ENCODE measurements around the gene MAMDC2.

Gene MAMDC2, protein sequence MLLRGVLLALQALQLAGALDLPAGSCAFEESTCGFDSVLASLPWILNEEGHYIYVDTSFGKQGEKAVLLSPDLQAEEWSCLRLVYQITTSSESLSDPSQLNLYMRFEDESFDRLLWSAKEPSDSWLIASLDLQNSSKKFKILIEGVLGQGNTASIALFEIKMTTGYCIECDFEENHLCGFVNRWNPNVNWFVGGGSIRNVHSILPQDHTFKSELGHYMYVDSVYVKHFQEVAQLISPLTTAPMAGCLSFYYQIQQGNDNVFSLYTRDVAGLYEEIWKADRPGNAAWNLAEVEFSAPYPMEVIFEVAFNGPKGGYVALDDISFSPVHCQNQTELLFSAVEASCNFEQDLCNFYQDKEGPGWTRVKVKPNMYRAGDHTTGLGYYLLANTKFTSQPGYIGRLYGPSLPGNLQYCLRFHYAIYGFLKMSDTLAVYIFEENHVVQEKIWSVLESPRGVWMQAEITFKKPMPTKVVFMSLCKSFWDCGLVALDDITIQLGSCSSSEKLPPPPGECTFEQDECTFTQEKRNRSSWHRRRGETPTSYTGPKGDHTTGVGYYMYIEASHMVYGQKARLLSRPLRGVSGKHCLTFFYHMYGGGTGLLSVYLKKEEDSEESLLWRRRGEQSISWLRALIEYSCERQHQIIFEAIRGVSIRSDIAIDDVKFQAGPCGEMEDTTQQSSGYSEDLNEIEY

DNA sequence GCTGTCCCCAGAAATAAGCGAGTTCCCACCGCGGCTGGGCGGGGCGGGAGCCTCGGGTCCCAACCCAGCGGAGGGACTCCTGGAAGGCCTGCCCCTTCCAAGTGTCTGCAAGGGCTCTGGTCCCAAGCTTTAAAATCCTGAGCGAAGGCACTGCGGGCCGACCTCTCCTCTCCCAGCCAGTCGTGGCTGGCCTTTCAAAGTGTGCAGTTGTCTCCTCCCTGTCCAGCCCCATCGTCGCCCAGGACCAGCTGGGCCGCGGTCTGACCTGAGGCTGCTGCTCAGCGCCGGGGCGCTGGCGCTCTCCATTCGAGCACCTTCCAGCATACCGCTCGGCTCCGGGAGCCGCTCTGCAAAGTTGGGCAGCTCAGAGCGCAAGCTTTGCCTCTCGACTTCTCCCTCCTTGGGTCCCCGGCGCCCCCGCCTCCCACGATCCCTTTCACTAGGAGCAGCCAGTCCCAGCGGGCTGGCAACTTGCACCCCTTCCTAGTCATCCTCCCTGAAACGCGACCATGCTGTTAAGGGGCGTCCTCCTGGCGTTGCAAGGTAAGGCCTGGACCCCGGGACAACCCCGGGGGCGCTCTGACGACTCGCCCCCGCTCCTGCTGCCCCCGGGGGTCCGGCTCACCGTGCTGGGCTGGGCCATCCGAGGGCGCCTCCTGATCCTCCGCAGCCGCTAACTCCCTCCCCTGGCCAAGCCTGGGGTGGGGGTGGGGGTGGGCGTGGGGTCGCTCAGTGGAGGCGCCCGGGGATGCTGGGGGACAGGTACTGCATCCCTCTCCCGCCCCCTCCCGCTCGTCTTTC, at the start of gene MAMDC2:
Gene MAMDC2 (plus strand): TSS at position 160 of the 801 bp plus-strand sequence. CDS start 350 bp downstream, at position 510.
- DNase-seq = no peak

DNA sequence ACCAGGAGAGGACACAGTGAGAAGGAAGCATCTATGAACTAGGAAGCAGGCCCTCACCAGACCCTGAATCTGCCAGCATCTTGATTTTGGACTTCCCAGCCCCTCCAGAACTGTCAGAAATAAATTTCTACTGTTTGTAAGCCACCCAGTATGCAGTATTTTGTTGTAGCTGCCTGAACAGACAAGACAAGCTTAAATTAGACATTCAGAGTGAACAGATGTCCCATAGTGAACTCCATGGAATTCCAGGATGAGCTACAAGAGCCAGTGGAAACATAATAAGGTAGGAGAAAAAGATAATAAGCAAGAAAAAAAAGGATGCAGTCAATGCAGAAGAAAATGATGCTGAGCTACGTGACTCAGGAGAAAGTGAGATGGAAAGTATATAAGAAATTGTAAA, 47.8 kb upstream of the MAMDC2 start:
- DNase-seq = no peak

DNA sequence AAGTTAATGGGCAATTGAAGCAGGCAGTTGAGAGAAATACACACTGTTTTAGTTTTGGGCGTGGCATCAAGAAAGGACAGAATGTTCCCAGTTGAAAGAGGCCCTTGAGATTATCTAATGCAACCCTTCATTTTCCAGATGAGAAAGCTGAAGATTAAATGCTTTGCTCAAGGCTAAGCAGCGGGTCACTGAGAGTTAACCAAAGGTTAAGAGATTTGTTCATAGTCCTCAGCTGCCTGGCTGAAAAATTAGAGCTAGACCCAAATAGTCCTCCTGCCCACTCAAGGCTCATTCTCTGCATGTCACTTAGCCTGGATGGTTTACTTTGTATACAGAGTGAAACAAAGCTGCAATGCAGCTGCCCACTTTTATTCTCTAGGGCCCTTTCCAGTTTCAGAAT, 46.7 kb upstream of the MAMDC2 start:
- no peak for DNase-seq

DNA sequence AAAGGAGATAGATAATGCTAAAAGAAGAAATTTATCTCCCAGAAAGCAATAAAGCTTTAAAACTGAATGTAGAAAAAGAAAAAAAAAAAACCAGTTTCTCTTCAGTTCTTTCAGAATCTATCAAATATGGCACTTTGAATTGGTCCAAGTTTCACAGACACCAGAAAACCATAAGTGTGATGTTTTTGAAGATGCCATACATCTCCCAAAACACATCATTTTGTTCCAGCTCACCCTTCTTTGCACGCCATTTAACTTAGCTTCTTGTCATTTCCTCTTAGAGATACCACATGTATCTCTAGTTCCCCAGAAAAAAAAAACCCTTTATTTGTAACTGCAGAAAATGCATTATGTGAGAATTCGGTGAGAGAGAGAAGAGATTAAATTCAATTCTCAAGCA, 46.1 kb upstream of the MAMDC2 start:
- DNase-seq = no peak

DNA sequence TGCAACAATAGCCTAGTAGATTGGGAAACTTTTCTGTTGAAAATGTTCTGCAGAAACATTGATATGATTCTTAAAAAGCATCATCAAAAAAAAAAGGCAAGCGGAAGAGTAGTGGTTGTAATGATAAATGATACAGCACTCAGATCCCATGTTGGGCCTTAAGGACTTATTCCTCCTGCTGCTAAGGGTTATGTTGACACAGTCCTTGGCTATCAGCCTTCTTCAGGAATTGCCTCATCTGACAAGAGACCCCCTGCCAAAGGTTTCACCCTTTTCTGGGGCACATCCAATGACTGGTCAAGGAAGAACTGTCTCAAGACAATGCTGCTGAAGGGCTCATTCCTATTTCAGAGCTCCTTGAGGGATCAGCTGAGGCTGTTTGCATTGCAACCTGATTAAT, 44.3 kb upstream of the MAMDC2 start:
- no peak for DNase-seq

DNA sequence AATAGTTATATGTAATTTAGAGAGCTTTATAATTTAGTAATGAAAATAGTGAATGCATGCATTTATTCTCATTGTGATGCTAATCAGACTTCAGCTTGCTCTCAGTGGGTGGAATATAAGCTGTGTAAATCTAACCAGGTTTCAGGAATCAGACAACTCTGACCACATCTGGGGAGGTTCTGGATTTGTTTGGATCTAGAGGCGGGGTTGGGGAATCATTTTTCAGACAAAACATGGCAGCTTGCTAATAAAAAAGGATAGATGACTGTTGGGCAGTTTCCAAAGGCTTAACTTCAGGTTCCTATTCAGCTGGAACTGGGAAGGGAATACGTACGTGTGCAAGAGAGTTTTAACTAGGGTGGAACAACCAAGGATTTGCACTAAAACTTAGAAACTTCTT, 43.2 kb upstream of the MAMDC2 start:
- no peak for DNase-seq

DNA sequence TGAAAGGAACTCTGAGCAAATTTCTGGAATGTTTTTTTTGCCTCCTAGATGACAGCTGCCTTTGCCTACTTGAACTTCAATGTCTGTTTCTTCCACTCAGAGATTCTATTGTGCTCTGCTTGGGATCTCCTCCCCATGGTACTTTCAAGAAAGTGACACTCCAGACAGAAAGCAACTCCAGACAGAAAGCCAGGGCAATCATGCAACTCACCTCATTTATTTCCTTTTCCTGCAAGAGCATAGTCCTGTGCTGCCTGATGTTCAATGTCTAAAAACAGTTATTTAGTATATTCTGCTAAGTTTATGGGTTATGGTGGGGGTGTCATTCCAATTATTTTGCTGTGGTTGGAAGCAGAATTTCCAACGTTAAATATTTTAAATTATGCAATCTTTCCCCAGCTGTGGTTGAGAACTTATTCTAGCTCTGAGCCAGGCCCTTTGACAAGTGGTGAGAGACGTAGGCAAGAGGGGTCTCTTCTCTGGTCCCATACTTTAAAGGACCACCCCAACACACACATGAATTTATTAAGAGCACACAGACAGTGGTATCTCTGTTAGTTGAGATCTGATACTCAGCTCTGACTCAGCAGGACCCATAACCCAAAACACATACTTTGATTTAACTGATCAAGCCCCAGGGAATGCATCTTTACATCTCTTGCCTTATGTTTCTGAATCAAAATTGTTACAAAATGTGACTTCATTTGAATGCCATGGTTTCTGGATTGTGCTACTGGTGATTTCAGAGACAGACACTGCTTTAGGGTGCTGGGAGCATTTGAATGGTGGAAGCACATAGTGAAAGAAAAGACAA, 39.5 kb upstream of the MAMDC2 start:
- DNase-seq = no peak

DNA sequence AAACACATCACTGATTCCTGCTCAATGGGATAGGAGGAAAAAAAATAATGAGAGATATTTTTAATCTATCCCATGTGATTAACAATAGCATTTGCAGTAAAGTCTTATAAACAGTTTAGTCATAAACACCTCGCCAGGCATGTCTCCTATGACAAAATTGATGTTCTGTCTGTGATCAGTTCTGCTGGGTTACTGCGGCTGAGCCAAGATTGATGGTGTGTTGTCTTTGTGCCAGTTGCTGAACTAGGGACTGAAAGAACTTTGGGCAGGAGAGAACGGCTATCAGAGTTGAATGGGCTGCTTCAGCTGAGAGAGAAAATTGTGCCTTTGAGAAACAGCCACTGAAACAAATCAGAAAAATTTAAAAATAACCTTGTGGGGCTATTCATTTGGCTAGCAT, 37.3 kb upstream of the MAMDC2 start:
- no peak for DNase-seq

DNA sequence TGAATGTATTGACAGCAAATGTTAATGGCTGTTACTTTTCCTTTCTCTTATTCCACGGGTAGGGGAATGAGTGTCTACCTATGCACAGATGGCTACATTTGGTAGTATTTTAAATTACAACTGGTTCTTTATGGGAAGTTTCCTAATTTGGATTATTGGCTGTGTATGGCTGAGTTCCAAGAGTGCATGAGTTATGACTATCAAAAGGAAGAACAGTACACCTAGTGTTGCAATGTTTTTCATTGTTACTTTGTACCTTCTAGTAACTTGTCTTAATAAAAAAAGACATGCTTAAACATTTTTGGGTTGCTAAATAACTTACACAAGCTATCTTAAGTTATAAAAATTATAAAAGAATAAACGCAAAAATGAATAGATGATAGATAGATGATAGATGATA, 35.8 kb upstream of the MAMDC2 start:
- no peak for DNase-seq

DNA sequence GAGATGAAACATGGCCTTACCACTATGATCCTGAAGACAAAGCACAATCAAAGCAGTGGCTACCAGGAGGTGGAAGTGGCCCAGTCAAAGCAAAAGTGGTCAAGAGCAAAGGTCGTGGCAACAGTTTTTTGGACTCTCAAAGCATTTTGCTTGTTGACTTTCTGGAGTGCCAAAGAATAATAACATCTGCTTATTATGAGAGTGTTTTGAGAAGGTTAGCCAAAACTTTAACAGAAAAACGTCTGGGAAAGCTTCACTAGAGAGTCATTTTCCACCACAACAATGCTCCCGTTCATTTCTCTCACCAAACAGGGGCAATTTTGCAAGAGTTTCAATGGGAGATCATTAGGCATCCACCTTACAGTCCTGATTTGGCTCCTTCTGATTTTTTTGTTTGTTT, 33.6 kb upstream of the MAMDC2 start:
- no peak for DNase-seq

DNA sequence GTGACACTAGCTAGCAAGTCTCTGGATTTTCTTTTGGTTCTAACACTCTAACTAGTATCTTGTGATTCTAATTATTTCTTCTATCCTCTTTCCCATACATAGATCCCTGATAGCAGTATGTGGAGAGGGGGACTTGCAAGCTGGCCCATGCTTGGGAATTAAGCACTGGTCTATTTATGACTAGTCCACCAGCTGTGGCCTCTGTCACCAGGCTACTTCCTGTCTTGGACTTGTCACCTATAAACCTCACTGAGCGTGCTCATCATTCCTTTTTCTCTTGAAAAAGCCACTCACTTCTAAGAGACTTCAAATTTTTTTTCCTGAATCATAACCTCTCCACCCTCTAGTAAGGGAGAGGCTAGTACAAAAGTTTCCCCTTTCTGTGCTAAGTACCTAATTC, 32.3 kb upstream of the MAMDC2 start:
- no peak for DNase-seq

DNA sequence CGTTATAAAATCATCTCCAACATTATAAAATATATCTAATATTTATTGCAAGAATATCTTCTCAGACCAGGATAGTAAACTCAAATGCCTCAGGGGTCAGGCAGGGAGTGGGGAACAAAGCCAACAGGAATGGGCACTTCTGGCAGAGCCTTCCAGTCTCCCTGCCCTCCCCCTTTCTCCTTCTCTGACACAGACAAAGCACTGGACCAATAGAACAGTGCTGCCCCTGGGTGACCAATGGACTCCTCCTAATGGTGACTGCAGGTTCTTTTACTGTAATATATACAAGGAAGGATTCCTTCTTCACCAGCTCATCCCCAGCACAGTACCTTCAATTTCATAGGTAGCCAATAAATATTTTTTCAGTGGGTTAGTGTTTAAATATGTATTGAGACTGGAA, 31.1 kb upstream of the MAMDC2 start:
- DNase-seq = no peak

DNA sequence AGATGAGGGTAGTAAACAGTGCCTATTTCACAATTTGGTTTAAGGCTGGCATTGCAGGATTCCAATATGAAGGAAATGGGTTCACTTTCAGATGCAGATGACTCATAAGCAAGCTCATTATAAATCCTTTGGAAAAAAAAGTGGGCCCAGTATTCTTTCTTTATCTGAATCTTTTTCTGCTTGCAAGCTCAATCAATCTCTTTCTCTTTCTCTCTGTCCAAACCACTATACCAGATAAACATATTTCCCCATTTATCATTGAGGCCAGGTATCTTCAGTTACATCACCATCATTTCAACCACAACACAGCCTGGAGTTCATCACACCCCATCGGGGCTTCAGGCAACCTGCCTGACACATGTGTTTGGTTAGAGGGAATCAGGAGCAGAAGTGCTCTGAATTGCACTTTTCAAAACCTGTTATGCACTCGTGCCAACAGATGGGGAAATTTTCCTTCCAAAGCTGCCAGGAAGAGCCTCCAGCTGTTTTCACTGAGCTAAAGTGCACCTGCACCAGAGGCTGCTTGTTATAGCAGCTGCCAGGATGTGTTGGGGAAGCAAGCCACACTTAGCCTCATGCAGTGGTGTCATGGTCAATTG, 30.0 kb upstream of the MAMDC2 start:
- no peak for DNase-seq

DNA sequence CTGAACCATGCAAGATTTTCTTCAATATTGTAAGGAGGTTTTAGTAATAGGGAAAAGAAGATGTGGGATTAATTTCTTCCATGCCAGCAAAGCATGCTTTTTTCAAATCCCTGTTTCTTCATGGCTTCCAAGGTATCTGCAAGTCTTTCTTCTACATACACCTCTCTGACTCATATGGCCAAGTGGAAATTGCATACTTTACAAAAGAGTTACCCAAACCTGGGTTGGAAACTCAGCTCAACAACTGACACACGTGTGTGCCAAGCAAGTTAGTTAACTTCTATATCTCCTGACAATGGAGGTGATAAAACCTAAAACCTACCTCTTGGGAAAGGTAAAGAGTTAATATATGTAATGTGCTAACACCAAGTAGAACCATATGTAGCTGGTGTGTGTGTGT, 28.5 kb upstream of the MAMDC2 start:
- no peak for DNase-seq

DNA sequence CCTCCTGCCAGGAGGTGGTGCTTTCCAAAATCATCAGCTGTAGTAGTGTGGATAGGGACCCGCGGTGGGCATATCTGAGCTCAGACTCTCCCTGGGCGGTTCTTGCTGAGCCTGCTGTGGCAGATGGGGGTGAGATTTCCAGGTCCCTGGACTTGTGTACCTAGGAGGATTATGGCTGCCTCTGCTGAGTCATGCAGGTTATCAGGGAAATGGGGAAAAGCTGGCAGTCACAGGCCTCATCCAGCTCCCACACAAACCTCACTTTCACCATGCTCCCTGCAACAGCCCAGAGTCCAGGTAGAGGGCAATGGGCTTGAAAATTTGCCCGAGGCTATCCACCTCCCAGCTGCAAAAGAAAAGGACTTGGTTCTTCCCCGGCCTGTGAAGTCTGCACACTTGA, 23.4 kb upstream of the MAMDC2 start:
- DNase-seq = no peak

DNA sequence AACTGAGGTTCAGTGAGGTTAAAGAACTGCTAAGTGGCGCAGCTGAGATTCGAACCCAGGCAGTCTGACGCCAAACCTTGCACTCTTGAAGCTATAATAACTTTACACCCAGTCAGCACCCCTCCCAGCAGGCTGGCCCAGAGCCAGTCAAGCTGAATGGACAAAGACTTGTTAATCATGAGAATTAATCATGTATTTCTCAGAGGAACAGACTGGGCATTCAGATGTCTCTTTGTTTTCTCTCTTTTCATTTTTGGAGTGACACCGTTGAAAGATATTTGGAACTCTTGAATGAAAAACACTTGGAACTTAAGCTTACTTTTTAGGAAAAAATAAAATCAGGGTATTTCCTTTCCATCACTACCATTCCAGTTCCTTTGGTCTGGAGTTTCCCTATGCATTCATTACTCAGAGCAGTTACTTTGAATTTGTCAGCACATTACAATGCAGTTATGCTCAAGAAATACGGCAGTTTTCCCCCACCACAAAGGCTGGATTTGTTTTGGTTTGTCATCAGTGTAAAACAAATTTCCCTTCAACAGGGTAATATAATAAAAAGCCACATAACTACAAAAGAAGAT, 22.6 kb upstream of the MAMDC2 start:
- no peak for DNase-seq

DNA sequence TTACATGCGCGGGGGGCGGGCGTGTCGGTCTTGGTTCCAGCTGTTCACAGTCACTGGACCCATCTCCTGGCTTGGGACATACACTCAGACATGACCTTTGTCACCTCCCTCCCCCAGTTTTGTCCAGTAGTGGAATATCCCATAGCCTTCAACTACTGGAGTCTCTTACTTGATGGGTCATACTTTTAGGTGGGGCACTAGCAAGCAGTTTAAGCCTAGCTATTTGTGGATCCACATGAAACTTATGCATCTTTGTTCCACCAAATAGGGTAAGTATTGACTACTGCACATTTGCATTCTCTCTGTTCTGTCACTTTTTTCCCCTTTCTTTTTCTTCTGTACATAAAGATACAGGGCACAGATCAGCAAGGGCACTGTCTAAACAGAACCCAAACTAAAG, 15.4 kb upstream of the MAMDC2 start:
- no peak for DNase-seq

DNA sequence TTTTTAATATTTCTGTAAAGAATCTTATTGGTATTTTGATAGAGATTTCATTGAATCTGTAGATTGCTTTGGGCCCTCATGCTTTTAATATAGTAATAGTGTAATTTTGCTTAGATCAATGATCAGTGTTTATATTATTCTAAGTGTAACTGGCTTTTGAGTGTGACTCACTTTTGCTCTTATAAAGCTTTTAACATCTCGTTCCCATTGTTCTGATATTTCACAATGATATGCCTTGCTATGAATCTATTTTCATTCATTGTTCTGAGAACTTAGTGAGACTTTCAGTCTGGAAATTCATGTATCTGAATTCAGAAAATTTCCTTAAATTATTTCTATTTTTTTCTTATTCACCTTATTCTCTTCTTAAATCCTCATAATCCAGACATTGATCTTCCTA, 13.5 kb upstream of the MAMDC2 start:
- no peak for DNase-seq

DNA sequence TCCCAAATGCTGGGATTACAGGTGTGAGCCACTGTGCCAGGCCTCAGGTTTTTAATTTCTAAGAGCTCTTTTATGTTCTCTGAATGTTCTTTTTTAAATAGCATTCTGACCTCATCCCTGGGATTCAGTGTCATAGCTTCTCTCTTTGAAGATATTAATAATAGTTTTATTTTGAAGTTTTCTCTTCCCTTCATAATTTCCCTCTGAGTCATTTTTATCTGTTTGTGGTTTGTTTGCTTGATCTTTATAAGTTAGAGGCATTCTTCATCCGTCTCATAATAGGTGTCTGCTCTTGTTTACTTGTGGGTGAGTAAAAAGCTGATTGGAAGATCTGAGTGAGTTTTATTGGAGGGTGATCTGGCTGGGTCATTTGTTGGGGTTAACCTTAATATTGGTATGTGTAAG, 12.5 kb upstream of the MAMDC2 start:
- DNase-seq = no peak

DNA sequence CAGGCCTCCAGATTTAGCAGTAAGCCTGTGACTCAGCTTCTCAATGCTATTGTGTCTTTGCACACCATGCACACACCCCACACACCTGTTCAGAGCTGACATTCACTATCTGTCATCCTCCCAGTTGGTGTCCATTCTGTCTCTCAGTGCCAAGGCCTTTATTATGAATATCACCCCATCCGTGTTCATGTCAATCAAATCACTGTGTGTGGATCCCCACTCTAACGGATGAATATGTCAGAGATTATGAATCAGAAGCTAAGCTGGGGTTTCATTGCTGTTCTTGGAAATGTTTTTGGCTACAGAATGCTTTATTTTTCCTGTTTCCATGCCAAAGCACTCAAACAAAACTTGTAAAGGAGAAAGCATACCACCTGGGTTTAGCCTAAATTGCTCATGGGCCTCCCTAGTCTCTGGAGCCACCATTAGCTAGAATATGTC, 9.4 kb upstream of the MAMDC2 start:
- DNase-seq = no peak

DNA sequence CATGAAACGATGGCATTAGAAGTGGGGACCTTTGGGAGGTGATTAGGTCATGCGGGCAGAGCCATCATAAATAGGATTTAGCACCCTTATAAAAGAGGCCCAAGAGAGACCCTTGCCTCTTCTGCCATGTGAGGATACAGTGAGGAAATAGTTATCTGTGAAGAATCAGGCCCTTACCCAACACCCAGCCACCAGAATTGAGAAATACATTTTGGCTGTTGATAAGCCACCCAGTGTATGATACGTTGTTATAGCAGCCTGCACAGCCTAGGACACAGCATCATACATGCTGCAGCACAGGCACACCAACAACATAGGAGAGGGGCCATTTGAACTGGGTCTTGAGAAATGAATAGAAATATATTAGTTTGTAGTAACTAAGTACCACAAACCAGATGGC, 8.0 kb upstream of the MAMDC2 start:
- DNase-seq = no peak

DNA sequence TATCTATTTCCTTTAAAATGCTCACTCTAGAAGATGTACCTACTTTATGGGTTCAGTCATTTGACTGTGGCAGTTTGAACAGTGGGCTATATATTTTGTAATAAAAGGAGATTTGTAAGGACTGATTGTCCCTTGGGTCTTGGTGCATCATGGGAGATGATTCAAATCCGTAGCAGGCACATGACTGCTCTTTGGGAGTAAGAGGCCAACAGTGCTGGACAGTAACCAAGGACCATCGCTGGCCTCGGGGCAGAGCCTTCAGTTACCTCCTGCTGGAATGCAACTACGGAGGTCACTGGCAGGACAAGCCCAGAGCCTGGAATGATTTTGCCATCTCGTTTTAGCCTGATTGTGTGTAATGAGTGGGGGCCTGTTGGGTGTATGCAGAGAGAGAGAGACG, 7.0 kb upstream of the MAMDC2 start:
- DNase-seq = no peak

Data from NCI-H1694 (cell line).